Suprapubic skin (tissue), 4 donors: ENCODE results near the gene MEGF9.

ENCODE experiments used
- EP300 ChIP-seq: sonication (generic); formaldehyde crosslinking; IDR thresholded peaks from one replicate; pipeline ENCODE4 v1.6.1; 2017; ENCODE audit warnings: antibody characterized with exemption
- POLR2A ChIP-seq, 2 donors: fragments of 450-650 bp; IDR thresholded peaks; one replicate each; pipeline ENCODE4 v1.6.1; 2017; ENCODE audit warnings: antibody characterized with exemption in 2 of 2, mild to moderate bottlenecking in 2 of 2, moderate library complexity in 2 of 2
- POLR2AphosphoS5 ChIP-seq, 3 donors: sonication (generic); formaldehyde crosslinking; IDR thresholded peaks; one replicate each; pipeline ENCODE4 v1.6.1; 2017; ENCODE audit warnings: antibody characterized with exemption in 3 of 3
- TF ChIP-seq, protein P1 (sequence below), 2 donors: fragments of 200-600 bp in 1 of 2; fragments of 450-650 bp in 1 of 2; sonication (generic) in 1 of 2; IDR thresholded peaks; one replicate each; pipeline ENCODE4 v1.5.1; 2016 to 2019; ENCODE audit warnings: antibody characterized with exemption in 2 of 2, mild to moderate bottlenecking in 1 of 2, moderate library complexity in 1 of 2

DNA sequence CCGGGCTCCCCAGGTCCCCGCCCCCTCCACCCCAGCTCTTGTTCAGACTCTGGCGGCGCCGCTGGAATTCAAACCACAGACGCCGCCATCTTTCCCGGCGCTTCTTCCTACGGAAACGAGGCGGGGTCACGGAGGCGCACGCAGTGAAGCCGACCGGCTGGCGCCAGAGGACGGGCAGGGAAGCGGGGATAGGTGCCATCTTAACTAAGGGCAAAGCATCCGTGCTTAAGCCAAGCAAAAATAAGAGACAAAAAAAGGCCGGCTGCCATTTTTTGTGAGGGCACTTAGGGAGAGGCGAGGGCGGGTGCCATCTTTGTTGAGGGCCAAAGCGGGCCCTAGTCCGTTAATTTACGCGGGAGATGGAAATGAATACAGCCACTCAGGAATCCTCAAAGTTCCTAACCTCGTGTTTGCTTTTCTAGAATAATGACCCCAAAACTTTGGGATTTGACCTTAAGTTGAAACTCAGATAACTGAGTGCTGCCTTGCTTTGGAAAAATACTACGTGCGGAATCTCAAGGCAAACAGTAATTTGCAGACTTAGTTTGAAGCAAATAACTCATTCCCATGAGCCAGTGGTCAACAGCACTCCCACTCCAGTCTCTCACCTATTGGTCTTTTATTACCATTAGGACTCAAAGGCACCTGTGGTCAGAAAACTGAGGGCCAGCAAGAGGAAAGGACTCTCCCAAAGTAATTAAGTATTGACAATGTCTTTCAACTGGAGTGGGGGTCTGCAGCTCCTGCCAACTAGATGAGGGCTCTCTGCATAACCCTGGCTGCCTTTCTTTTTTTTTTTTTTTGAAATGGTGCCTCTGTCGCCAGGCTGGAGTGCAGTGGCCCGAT is 134.0 kb downstream of the MEGF9 start, which contains the start of gene CDK5RAP2:
- TF ChIP-seq POLR2A (IDR thresholded peaks at IDR 0.05) (peak in 1 of 2 donors; percentile 30), EP300 (no peak), POLR2AphosphoS5 (IDR thresholded peaks at IDR 0.05) (peak in 2 of 3 donors; percentile 58 to 79)
- TF ChIP-seq, protein P1, sequence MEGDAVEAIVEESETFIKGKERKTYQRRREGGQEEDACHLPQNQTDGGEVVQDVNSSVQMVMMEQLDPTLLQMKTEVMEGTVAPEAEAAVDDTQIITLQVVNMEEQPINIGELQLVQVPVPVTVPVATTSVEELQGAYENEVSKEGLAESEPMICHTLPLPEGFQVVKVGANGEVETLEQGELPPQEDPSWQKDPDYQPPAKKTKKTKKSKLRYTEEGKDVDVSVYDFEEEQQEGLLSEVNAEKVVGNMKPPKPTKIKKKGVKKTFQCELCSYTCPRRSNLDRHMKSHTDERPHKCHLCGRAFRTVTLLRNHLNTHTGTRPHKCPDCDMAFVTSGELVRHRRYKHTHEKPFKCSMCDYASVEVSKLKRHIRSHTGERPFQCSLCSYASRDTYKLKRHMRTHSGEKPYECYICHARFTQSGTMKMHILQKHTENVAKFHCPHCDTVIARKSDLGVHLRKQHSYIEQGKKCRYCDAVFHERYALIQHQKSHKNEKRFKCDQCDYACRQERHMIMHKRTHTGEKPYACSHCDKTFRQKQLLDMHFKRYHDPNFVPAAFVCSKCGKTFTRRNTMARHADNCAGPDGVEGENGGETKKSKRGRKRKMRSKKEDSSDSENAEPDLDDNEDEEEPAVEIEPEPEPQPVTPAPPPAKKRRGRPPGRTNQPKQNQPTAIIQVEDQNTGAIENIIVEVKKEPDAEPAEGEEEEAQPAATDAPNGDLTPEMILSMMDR (IDR thresholded peaks at IDR 0.05): no peak
